ENCODE measurements around the gene CYP11A1.
A peak's percentile ranks its signal among the peaks of the same experiment; 100 is the strongest.

CYP11A1 gene

GRCh38 chr15:74340150-74340549 is 27.3 kb downstream of the CYP11A1 start:
- Histone ChIP-seq H3K27ac (0 out of 22 replicates have a peak overlapping the region, but pooled peaks of 1 of the 11 experiments have one; percentile 5), H3K9me3 (replicated peaks in 1 of 11) (peaks cover 0 to under 1% (median 0%) of the 10 kb centered on the region in 11 experiments; a peak in 1 of 22 replicates), H3K9ac (no peak overlapping the region), H3K4me2 (no peak overlapping the region), H3K4me1 (peaks cover 0 to 4% (median 2%) of the 10 kb centered on the region in 10 experiments; a peak in 7 of 20 replicates), H3K27me3 (no peaks in the 10 kb centered on the region), H3K36me3 (no peaks in the 10 kb centered on the region), H4K20me1 (no peaks in the 10 kb centered on the region; a peak in 1 of 22 replicates), H3K4me3 (no peak overlapping the region)
- TF ChIP-seq Cebpa-rat (IDR thresholded peaks at IDR 0.05) = no peak

GRCh38 chr15:74339371-74339770 is 28.1 kb downstream of the CYP11A1 start:
- H3K27ac ChIP-seq = no peak overlapping the region
- H3K36me3 ChIP-seq = no peaks in the 10 kb centered on the region
- H3K9me3 ChIP-seq (replicated peaks in 1 of 11) = peaks cover 2 to 7% (median 4%) of the 10 kb centered on the region in 11 experiments; a peak in 19 of 22 replicates
- TF ChIP-seq Cebpa-rat (IDR thresholded peaks at IDR 0.05) = no peak
- H3K27me3 ChIP-seq = no peaks in the 10 kb centered on the region
- no peak overlapping the region for H3K4me2 ChIP-seq
- H4K20me1 ChIP-seq = no peaks in the 10 kb centered on the region; a peak in 1 of 22 replicates
- H3K4me1 ChIP-seq = no peaks in the 10 kb centered on the region
- no peak overlapping the region for H3K9ac ChIP-seq
- no peak overlapping the region for H3K4me3 ChIP-seq

- H3K9ac ChIP-seq = no peak overlapping the region
- TF ChIP-seq Cebpa-rat (IDR thresholded peaks at IDR 0.05) = no peak
- H3K36me3 ChIP-seq = no peaks in the 10 kb centered on the region
- H3K4me3 ChIP-seq = no peak overlapping the region
- H3K4me1 ChIP-seq = no peaks in the 10 kb centered on the region
- H3K27me3 ChIP-seq = no peaks in the 10 kb centered on the region
- H3K9me3 ChIP-seq (replicated peaks in 1 of 11) = peaks cover 4 to 13% (median 10%) of the 10 kb centered on the region in 11 experiments; a peak in 19 of 22 replicates
- H3K27ac ChIP-seq = no peak overlapping the region
- H3K4me2 ChIP-seq = no peak overlapping the region
- no peaks in the 10 kb centered on the region; a peak in 1 of 22 replicates for H4K20me1 ChIP-seq
Observed at GRCh38 chr15:74338676-74339075, 28.8 kb downstream of the CYP11A1 start.

- Histone ChIP-seq H4K20me1 (no peaks in the 10 kb centered on the region; a peak in 1 of 22 replicates), H3K4me3 (no peak overlapping the region), H3K27me3 (no peaks in the 10 kb centered on the region), H3K4me2 (no peak overlapping the region), H3K36me3 (no peaks in the 10 kb centered on the region), H3K9me3 (replicated peaks in 1 of 11) (peaks cover 4 to 14% (median 10%) of the 10 kb centered on the region in 11 experiments; a peak in 19 of 22 replicates), H3K27ac (no peak overlapping the region), H3K9ac (no peak overlapping the region), H3K4me1 (no peaks in the 10 kb centered on the region)
- TF ChIP-seq Cebpa-rat (IDR thresholded peaks at IDR 0.05) = no peak
Observed at GRCh38 chr15:74337607-74338211, 29.7 kb downstream of the CYP11A1 start.

- H4K20me1 ChIP-seq = no peaks in the 10 kb centered on the region; a peak in 1 of 22 replicates
- no peak for TF ChIP-seq Cebpa-rat (IDR thresholded peaks at IDR 0.05)
- no peak overlapping the region for H3K27ac ChIP-seq
- no peaks in the 10 kb centered on the region for H3K27me3 ChIP-seq
- no peak overlapping the region for H3K4me2 ChIP-seq
- H3K9me3 ChIP-seq (replicated peaks in 1 of 11) = peaks cover 4 to 14% (median 10%) of the 10 kb centered on the region in 11 experiments; a peak in 19 of 22 replicates
- H3K4me3 ChIP-seq = no peak overlapping the region
- H3K4me1 ChIP-seq = no peaks in the 10 kb centered on the region
- H3K36me3 ChIP-seq = no peaks in the 10 kb centered on the region
- no peak overlapping the region for H3K9ac ChIP-seq
Observed at GRCh38 chr15:74337146-74337545, 30.3 kb downstream of the CYP11A1 start.

GRCh38 chr15:74336061-74337005 is 31.1 kb downstream of the CYP11A1 start:
- Histone ChIP-seq H3K27ac (no peak overlapping the region), H3K4me2 (no peak overlapping the region), H3K27me3 (no peaks in the 10 kb centered on the region), H3K4me3 (no peak overlapping the region), H3K9ac (no peak overlapping the region), H3K4me1 (no peaks in the 10 kb centered on the region), H3K9me3 (replicated peaks in 1 of 11) (peaks cover 4 to 14% (median 10%) of the 10 kb centered on the region in 11 experiments; a peak in 19 of 22 replicates), H4K20me1 (no peaks in the 10 kb centered on the region; a peak in 1 of 22 replicates), H3K36me3 (no peaks in the 10 kb centered on the region)
- TF ChIP-seq Cebpa-rat (IDR thresholded peaks at IDR 0.05) = no peak

GRCh38 chr15:74335396-74335795 is 32.0 kb downstream of the CYP11A1 start:
- Histone ChIP-seq H3K9ac (no peak overlapping the region), H3K4me2 (no peak overlapping the region), H3K4me3 (no peak overlapping the region), H3K9me3 (replicated peaks in 1 of 11) (peaks cover 4 to 14% (median 10%) of the 10 kb centered on the region in 11 experiments; a peak in 19 of 22 replicates), H3K4me1 (no peaks in the 10 kb centered on the region), H3K27ac (no peak overlapping the region), H3K36me3 (no peaks in the 10 kb centered on the region), H4K20me1 (no peaks in the 10 kb centered on the region; a peak in 1 of 22 replicates), H3K27me3 (no peaks in the 10 kb centered on the region)
- no peak for TF ChIP-seq Cebpa-rat (IDR thresholded peaks at IDR 0.05)

- Histone ChIP-seq H3K4me3 (no peak overlapping the region), H3K9ac (no peak overlapping the region), H3K9me3 (replicated peaks in 1 of 11) (peaks cover 4 to 14% (median 10%) of the 10 kb centered on the region in 11 experiments; a peak in 19 of 22 replicates), H3K27ac (no peak overlapping the region), H3K4me1 (no peaks in the 10 kb centered on the region), H3K36me3 (no peaks in the 10 kb centered on the region), H4K20me1 (no peaks in the 10 kb centered on the region; a peak in 2 of 22 replicates), H3K27me3 (no peaks in the 10 kb centered on the region), H3K4me2 (no peak overlapping the region)
- TF ChIP-seq Cebpa-rat (IDR thresholded peaks at IDR 0.05) = no peak
Observed at GRCh38 chr15:74334127-74334526, 33.3 kb downstream of the CYP11A1 start.

- H3K4me3 ChIP-seq = no peak overlapping the region
- no peaks in the 10 kb centered on the region for H3K27me3 ChIP-seq
- H3K9ac ChIP-seq = no peak overlapping the region
- TF ChIP-seq Cebpa-rat (IDR thresholded peaks at IDR 0.05) = no peak
- peaks cover 4 to 14% (median 10%) of the 10 kb centered on the region in 11 experiments; a peak in 19 of 22 replicates for H3K9me3 ChIP-seq (replicated peaks in 1 of 11)
- no peaks in the 10 kb centered on the region for H3K36me3 ChIP-seq
- H3K4me2 ChIP-seq = no peak overlapping the region
- H4K20me1 ChIP-seq = no peaks in the 10 kb centered on the region; a peak in 2 of 22 replicates
- no peak overlapping the region for H3K27ac ChIP-seq
- peaks cover 0 to 2% (median 1%) of the 10 kb centered on the region in 10 experiments; a peak in 9 of 20 replicates for H3K4me1 ChIP-seq
Observed at GRCh38 chr15:74333662-74334061, 33.8 kb downstream of the CYP11A1 start.

All from BLaER1 treated with 17β-estradiol and CSF1 and Interleukin-3, amounts not matched to agents 10 nM and 100 nM (cell line).